ENCODE data around the gene JAG1.

- TF ChIP-seq, protein P1, sequence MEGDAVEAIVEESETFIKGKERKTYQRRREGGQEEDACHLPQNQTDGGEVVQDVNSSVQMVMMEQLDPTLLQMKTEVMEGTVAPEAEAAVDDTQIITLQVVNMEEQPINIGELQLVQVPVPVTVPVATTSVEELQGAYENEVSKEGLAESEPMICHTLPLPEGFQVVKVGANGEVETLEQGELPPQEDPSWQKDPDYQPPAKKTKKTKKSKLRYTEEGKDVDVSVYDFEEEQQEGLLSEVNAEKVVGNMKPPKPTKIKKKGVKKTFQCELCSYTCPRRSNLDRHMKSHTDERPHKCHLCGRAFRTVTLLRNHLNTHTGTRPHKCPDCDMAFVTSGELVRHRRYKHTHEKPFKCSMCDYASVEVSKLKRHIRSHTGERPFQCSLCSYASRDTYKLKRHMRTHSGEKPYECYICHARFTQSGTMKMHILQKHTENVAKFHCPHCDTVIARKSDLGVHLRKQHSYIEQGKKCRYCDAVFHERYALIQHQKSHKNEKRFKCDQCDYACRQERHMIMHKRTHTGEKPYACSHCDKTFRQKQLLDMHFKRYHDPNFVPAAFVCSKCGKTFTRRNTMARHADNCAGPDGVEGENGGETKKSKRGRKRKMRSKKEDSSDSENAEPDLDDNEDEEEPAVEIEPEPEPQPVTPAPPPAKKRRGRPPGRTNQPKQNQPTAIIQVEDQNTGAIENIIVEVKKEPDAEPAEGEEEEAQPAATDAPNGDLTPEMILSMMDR (conservative IDR thresholded peaks at IDR 0.05; ENCODE audit: low read depth, low read length), result no peak
- TF ChIP-seq EZH2phosphoT487 (IDR thresholded peaks at IDR 0.05; ENCODE audit: borderline replicate concordance, low read length), result no peak
- no peak for TF ChIP-seq EZH2 (IDR thresholded peaks at IDR 0.05; ENCODE audit: low read length, unreplicated experiment)
These were observed 63.5 kb downstream of the JAG1 start for GRCh38 chr20:10610251-10610650.

Data from PC-3 (cell line).